ENCODE results near the gene SCN2B.

GRCh38 chr11:118169300-118170140, 6.9 kb downstream of the SCN2B start:
- no peak for TF ChIP-seq POLR2A (IDR thresholded peaks at IDR 0.05; ENCODE audit: low read depth, low read length)
- TF ChIP-seq, protein P1, sequence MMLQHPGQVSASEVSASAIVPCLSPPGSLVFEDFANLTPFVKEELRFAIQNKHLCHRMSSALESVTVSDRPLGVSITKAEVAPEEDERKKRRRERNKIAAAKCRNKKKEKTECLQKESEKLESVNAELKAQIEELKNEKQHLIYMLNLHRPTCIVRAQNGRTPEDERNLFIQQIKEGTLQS (IDR thresholded peaks at IDR 0.05; ENCODE audit: borderline replicate concordance, extremely low read depth, low read depth, low read length): no peak
- no peak for TF ChIP-seq TBL1XR1 (IDR thresholded peaks at IDR 0.05; ENCODE audit: low read depth, low read length)
- no peak for TF ChIP-seq CTCF (IDR thresholded peaks at IDR 0.05 in 2 of 3, conservative IDR thresholded peaks at IDR 0.05 in 1 of 3; ENCODE audit: control insufficient read depth in 2 of 3, extremely low read depth in 1 of 3, insufficient read depth in 1 of 3, low read depth in 3 of 3, low read length in 3 of 3)
- TF ChIP-seq SUPT20H (IDR thresholded peaks at IDR 0.05; ENCODE audit: borderline replicate concordance, control insufficient read depth, low read depth, low read length): no peak
- no peak for TF ChIP-seq RCOR1 (conservative IDR thresholded peaks at IDR 0.05; ENCODE audit: low read depth, low read length)
- TF ChIP-seq SREBF2 (IDR thresholded peaks at IDR 0.05; ENCODE audit: low read length): no peak
- no peak for TF ChIP-seq ZBTB33 (IDR thresholded peaks at IDR 0.05)
- TF ChIP-seq MXI1 (IDR thresholded peaks at IDR 0.05; ENCODE audit: low read depth, low read length): no peak
